Measurements from ENCODE around the gene PPP1R15B. TPM values are rescaled to one million over a fixed set of nuclear protein-coding genes. Genes with fewer than 3 reads are reported as not detected.
A peak's percentile ranks its signal among the peaks of the same experiment; 100 is the strongest.

Gene PPP1R15B
- total RNA-seq, 1 experiment from 2014 or later, result 52.5 TPM

- no peaks in the 10 kb centered on the region for H3K9me3 ChIP-seq (ENCODE audit: low read depth, low read length, poor library complexity, severe bottlenecking)
- peaks cover 26% of the 10 kb centered on the region for H3K4me1 ChIP-seq (ENCODE audit: insufficient read depth, low read length, poor library complexity, severe bottlenecking)
- BruUV-seq (replicated peaks), result no TSS peak
- H3K27me3 ChIP-seq (replicated peaks; ENCODE audit: insufficient read depth, low read depth, low read length, poor library complexity), result no peaks in the 10 kb centered on the region
- H3K27ac ChIP-seq (ENCODE audit: low read depth, low read length, poor library complexity, severe bottlenecking), result no peak overlapping the region
- H3K36me3 ChIP-seq (ENCODE audit: insufficient read depth, low read length, poor library complexity, severe bottlenecking), result peaks cover 15% of the 10 kb centered on the region
- POLR2A ChIA-PET (ENCODE audit: low non-redundant PET), result no interaction called here
- TF ChIP-seq CTCF (conservative IDR thresholded peaks at IDR 0.05; ENCODE audit: low read depth, low read length) (no peak), EZH2 (IDR thresholded peaks at IDR 0.05; ENCODE audit: borderline replicate concordance, low read depth, low read length, poor library complexity, severe bottlenecking) (no peak)
- DNase-seq (ENCODE audit: low spot score), result no peak
- CTCF ChIA-PET, result interaction anchor here (0.6 to 4.8 kb wide), 4 partner anchors 46 to 1037 kb away, joined by 8 to 71 read pairs (median 18); partner anchors contain the start of gene PIK3C2B
- no peak overlapping the region for H3K4me3 ChIP-seq (ENCODE audit: low read depth, low read length, poor library complexity, severe bottlenecking)
- intact Hi-C loops (cut with micrococcal nuclease; ENCODE audit: unreplicated experiment), result loop anchor here (2.0 to 10.0 kb wide), 2 partner anchors 48 to 358 kb away; partner anchors contain the start of gene PIK3C2B
Measured at GRCh38 chr1:204447190-204447589, 35.6 kb upstream of the PPP1R15B start.

- POLR2A ChIA-PET (ENCODE audit: low non-redundant PET), result interaction anchor here (0.6 kb wide), 1 partner anchor 237 kb away, joined by 11 read pairs; no protein-coding TSS in a partner anchor
- H3K27ac ChIP-seq (ENCODE audit: low read depth, low read length, poor library complexity, severe bottlenecking), result no peak overlapping the region
- BruUV-seq (replicated peaks), result no TSS peak
Measured at GRCh38 chr1:204446413-204447111, 34.9 kb upstream of the PPP1R15B start.

More at GRCh38 chr1:204446413-204447111, 34.9 kb upstream of the PPP1R15B start:
- Histone ChIP-seq H3K9me3 (ENCODE audit: low read depth, low read length, poor library complexity, severe bottlenecking) (no peaks in the 10 kb centered on the region), H3K4me1 (ENCODE audit: insufficient read depth, low read length, poor library complexity, severe bottlenecking) (peaks cover 20% of the 10 kb centered on the region), H3K27me3 (replicated peaks; ENCODE audit: insufficient read depth, low read depth, low read length, poor library complexity) (no peaks in the 10 kb centered on the region), H3K36me3 (ENCODE audit: insufficient read depth, low read length, poor library complexity, severe bottlenecking) (peaks cover 15% of the 10 kb centered on the region), H3K4me3 (ENCODE audit: low read depth, low read length, poor library complexity, severe bottlenecking) (no peak overlapping the region)
- CTCF ChIA-PET, result interaction anchor here (0.6 to 4.8 kb wide), 7 partner anchors 9 to 1038 kb away, joined by 3 to 71 read pairs (median 9); partner anchors contain the start of gene PIK3C2B
- DNase-seq (ENCODE audit: low spot score), result peak; percentile 87
- TF ChIP-seq EZH2 (IDR thresholded peaks at IDR 0.05; ENCODE audit: borderline replicate concordance, low read depth, low read length, poor library complexity, severe bottlenecking) (no peak), CTCF (conservative IDR thresholded peaks at IDR 0.05; ENCODE audit: low read depth, low read length) (peak; percentile 70)
- intact Hi-C loops (cut with micrococcal nuclease; ENCODE audit: unreplicated experiment), result loop anchor here (1.0 to 10.0 kb wide), 3 partner anchors 48 to 358 kb away; partner anchors contain the start of gene PIK3C2B

Data from A673 (cell line).